ENCODE results near the gene GPX3. TPM values are rescaled to one million over a fixed set of nuclear protein-coding genes. Genes with fewer than 3 reads are reported as not detected.

Gene GPX3
- total and polyA plus RNA-seq, 9 of the 15 experiments (the other 6 are each of a cell fraction or from before 2014, with no cell fraction given) = 0.25 to 0.86 TPM; not detected in 7

GRCh38 chr5:151002250-151002649, 18.1 kb upstream of the GPX3 start:
- H3K27ac ChIP-seq (ENCODE audit: extremely low read depth, low read depth, low read length) = no peak overlapping the region
- no peaks in the 10 kb centered on the region for H3K9me3 ChIP-seq (replicated peaks; ENCODE audit: control insufficient read depth, insufficient read depth, low read depth, low read length)
- BruUV-seq (replicated peaks) = no TSS peak
- H4K20me1 ChIP-seq (replicated peaks; ENCODE audit: control insufficient read depth, insufficient read depth, low read length) = no peaks in the 10 kb centered on the region
- peak; percentile 79 for FAIRE-seq
- no peak overlapping the region for H3K4me3 ChIP-seq
- no peaks in the 10 kb centered on the region for H3K36me3 ChIP-seq (ENCODE audit: control insufficient read depth, insufficient read depth, low read length)
- CTCF ChIA-PET (ENCODE audit: low intra/inter-chr PET ratio) = interaction anchor here (1.3 to 2.8 kb wide), 5 partner anchors 45 to 162 kb away, joined by 4 to 31 read pairs (median 8); no protein-coding TSS in a partner anchor
- H2AFZ ChIP-seq (ENCODE audit: low read depth, low read length) = no peak overlapping the region
- H3K4me1 ChIP-seq (replicated peaks in 1 of 2; ENCODE audit: control insufficient read depth in 2 of 2, insufficient read depth in 2 of 2, low read length in 2 of 2) = peaks cover 0 to 6% of the 10 kb centered on the region in 2 experiments; a peak in 3 of 5 replicates
- in situ Hi-C loops (cut with MboI) (loop anchor here (5.0 kb wide), 1 partner anchor 115 kb away; no protein-coding TSS in a partner anchor), intact Hi-C loops (cut with micrococcal nuclease) (loop anchor here (1.0 to 2.0 kb wide), 5 partner anchors 46 to 237 kb away; no protein-coding TSS in a partner anchor)
- peak; percentile 36 to 61 (median 42) for DNase-seq (ENCODE audit: extremely low read depth in 1 of 4, low spot score in 3 of 4)
- H3K4me2 ChIP-seq (ENCODE audit: insufficient read depth, low read length) = no peak overlapping the region
- H3K9me1 ChIP-seq (ENCODE audit: control insufficient read depth, insufficient read depth, low read length) = no peaks in the 10 kb centered on the region
- H3K9ac ChIP-seq (ENCODE audit: insufficient read depth in 1 of 2, low read depth in 2 of 2, low read length in 2 of 2) = no peak overlapping the region
- 0 out of 5 replicates have a peak, but pooled peaks cover 0 to 5% of the 10 kb centered on the region in 2 experiments for H3K27me3 ChIP-seq (ENCODE audit: control insufficient read depth in 2 of 2, insufficient read depth in 2 of 2, low read length in 2 of 2)
- H3K79me2 ChIP-seq (ENCODE audit: control insufficient read depth, insufficient read depth, low read length) = no peaks in the 10 kb centered on the region
- WGBS (ENCODE audit: insufficient coverage, low coverage, missing lambda C conversion rate) = 6% methylated on average over 1 of the region's 2 CpGs
- peak; percentile 79 for ATAC-seq
- POLR2A ChIA-PET = interaction anchor here (0.6 to 1.8 kb wide), 3 partner anchors 8 to 444 kb away, joined by 3 to 4 read pairs (median 3); no protein-coding TSS in a partner anchor
- TF ChIP-seq MEF2D (tag; conservative IDR thresholded peaks at IDR 0.05; ENCODE audit: low read depth) = no peak
- peak; percentile 65 for TF ChIP-seq SMC3 (conservative IDR thresholded peaks at IDR 0.05; ENCODE audit: insufficient read depth, low read depth, low read length)
- no peak for TF ChIP-seq FOXA3 (CRISPR knock-in tag; conservative IDR thresholded peaks at IDR 0.05 in 1 of 2, IDR thresholded peaks at IDR 0.05 in 1 of 2)
- TF ChIP-seq ARID2 (IDR thresholded peaks at IDR 0.05) = peak; percentile 91
- peak; percentile 84 for TF ChIP-seq DEAF1 (CRISPR knock-in tag; IDR thresholded peaks at IDR 0.05)
- TF ChIP-seq TEAD4 (IDR thresholded peaks at IDR 0.05; ENCODE audit: low read length) = 0 out of 2 replicates have a peak, but pooled peaks have one; percentile 15
- no peak for TF ChIP-seq TEAD4 (CRISPR knock-in tag; IDR thresholded peaks at IDR 0.05; ENCODE audit: borderline replicate concordance)
- TF ChIP-seq MAZ (CRISPR knock-in tag; conservative IDR thresholded peaks at IDR 0.05 in 1 of 2, IDR thresholded peaks at IDR 0.05 in 1 of 2) = peak in 1 of 2 experiments; percentile 33; a peak in 1 of 4 replicates
- TF ChIP-seq NR2F6 (CRISPR knock-in tag; IDR thresholded peaks at IDR 0.05) = no peak
- no peak for TF ChIP-seq CTBP1 (IDR thresholded peaks at IDR 0.05; ENCODE audit: borderline replicate concordance)
- no peak for TF ChIP-seq ZNF324 (CRISPR knock-in tag; IDR thresholded peaks at IDR 0.05)
- TF ChIP-seq ZNF384 (IDR thresholded peaks at IDR 0.05; ENCODE audit: low read depth, low read length) = peak; percentile 55
- TF ChIP-seq REST (IDR thresholded peaks at IDR 0.05; ENCODE audit: borderline replicate concordance) = peak; percentile 86
- no peak for TF ChIP-seq REST (CRISPR knock-in tag; IDR thresholded peaks at IDR 0.05; ENCODE audit: low read depth)

Measured in K562 (cell line).